HG03457 (cell line): ENCODE measurements around the gene PTBP1.
"Not testable (repeated sequence)": the region's sequence is repeated elsewhere in the genome, so short reads cannot be mapped to it uniquely, and the experiment has no call there.

Experiments used
- ATAC-seq: cut with Tn5 transposase; IDR thresholded peaks from one replicate; pipeline ENCODE4 v1.9.1; 2021; ENCODE audit warnings: moderate number of reproducible peaks; ENCODE audit not compliant: unreplicated experiment

The PTBP1 gene

GRCh38 chr19:807627-808422, 10.6 kb downstream of the PTBP1 start:
- ATAC-seq: no peak

- ATAC-seq: no peak
Observed at GRCh38 chr19:808423-808775, 11.1 kb downstream of the PTBP1 start.

GRCh38 chr19:810077-810855, 13.0 kb downstream of the PTBP1 start:
- no peak for ATAC-seq

- no peak for ATAC-seq
Observed at GRCh38 chr19:810883-811489, 13.7 kb downstream of the PTBP1 start.

- no peak for ATAC-seq
Observed at GRCh38 chr19:811506-812048, 14.3 kb downstream of the PTBP1 start.

GRCh38 chr19:812049-812746, 14.9 kb downstream of the PTBP1 start:
- no peak for ATAC-seq

GRCh38 chr19:812747-813218, 15.5 kb downstream of the PTBP1 start:
- ATAC-seq: no peak

GRCh38 chr19:813219-814151, 16.2 kb downstream of the PTBP1 start:
- ATAC-seq: no peak

- ATAC-seq: no peak
Observed at GRCh38 chr19:814152-815078, 17.2 kb downstream of the PTBP1 start.

GRCh38 chr19:815079-815774, 18.0 kb downstream of the PTBP1 start:
- no peak for ATAC-seq

- no peak for ATAC-seq
Observed at GRCh38 chr19:815775-816499, 18.7 kb downstream of the PTBP1 start.

- no peak for ATAC-seq
Observed at GRCh38 chr19:816500-816857, 19.2 kb downstream of the PTBP1 start.

GRCh38 chr19:820212-820611, 23.0 kb downstream of the PTBP1 start:
- ATAC-seq: not testable (repeated sequence)

GRCh38 chr19:821231-821824, 24.1 kb downstream of the PTBP1 start:
- no peak for ATAC-seq

- ATAC-seq: no peak
Observed at GRCh38 chr19:821825-822503, 24.7 kb downstream of the PTBP1 start, which contains the start of gene PLPPR3. Gene PLPPR3 (minus strand): TSS chr19:821955. CDS start chr19:821559, 396 bp downstream.

- ATAC-seq: no peak
Observed at GRCh38 chr19:823565-824121, 26.4 kb downstream of the PTBP1 start.
